K562 (cell line): Measurements from ENCODE around the gene LRMDA. TPM values are rescaled to one million over a fixed set of nuclear protein-coding genes. Genes with fewer than 3 reads are reported as not detected.

Experiments
- ATAC-seq: fragments of 200-7000 bp; cut with Tn5 transposase; 3 replicates; pipeline ENCODE4 v1.9.1; 2020; ENCODE audit warnings: moderate library complexity
- BruUV-seq: library from RNA; stranded (reverse); fragments of 400-500 nt; replicated peaks from 2 replicates; lab custom pipeline; 2021; lab: Mats Ljungman, UMichigan
- CTCF ChIA-PET: fragments of 300-600 bp; formaldehyde crosslinking; extraction: SDS; loops from one replicate; lab custom pipeline; 2021; ENCODE audit warnings: low intra/inter-chr PET ratio; lab: Yijun Ruan, JAX
- POLR2A ChIA-PET: fragments of 300-600, 350-650 bp; sonication (Branson Sonifier 250); formaldehyde crosslinking; extraction: SDS; loops from one replicate; lab custom pipeline; 2021; ENCODE audit warnings: antibody characterized with exemption, inconsistent platforms; lab: Yijun Ruan, JAX
- DNase-seq, 4 experiments: peaks; one replicate each; pipeline versions ENCODE4 v3.0.0 to v3.0.0-alpha.2; 2011 to 2018; ENCODE audit warnings: low spot score in 3 of 4, mixed read lengths in 3 of 4; ENCODE audit errors: extremely low read depth in 1 of 4
- FAIRE-seq: peaks from 2 replicates; lab custom pipeline; 2011; peaks lifted over from hg19 to GRCh38; lab: Jason Lieb, UNC
- H2AFZ ChIP-seq: 2 replicates; pipeline ENCODE4 v1.6.0; 2011; ENCODE audit warnings: low read depth, low read length, control low read depth, inconsistent platforms
- H3K27ac ChIP-seq: fragments of 200-600 bp; 3 replicates; pipeline ENCODE4 v1.8.0; 2011; ENCODE audit warnings: low read depth, mild to moderate bottlenecking, control low read depth, inconsistent platforms, low read length, moderate library complexity, mixed read lengths; ENCODE audit errors: extremely low read depth
- H3K27me3 ChIP-seq, 2 experiments: fragments of 300-600 bp in 1 of 2; 2 replicates in 1 of 2; 3 replicates in 1 of 2; pipeline versions ENCODE4 v1.6.0 to v1.8.0; 2011; ENCODE audit warnings: inconsistent platforms in 2 of 2, low read length in 2 of 2, mild to moderate bottlenecking in 1 of 2, mixed read lengths in 1 of 2, moderate library complexity in 1 of 2; ENCODE audit not compliant: control insufficient read depth in 2 of 2, insufficient read depth in 2 of 2
- H3K36me3 ChIP-seq: fragments of 300-600 bp; 3 replicates; pipeline ENCODE4 v1.8.0; 2011; ENCODE audit warnings: mild to moderate bottlenecking, low read length, inconsistent platforms; ENCODE audit not compliant: control insufficient read depth, insufficient read depth
- H3K4me1 ChIP-seq, 2 experiments: fragments of 200-600 bp in 1 of 2; replicated peaks in 1 of 2; 2 replicates in 1 of 2; 3 replicates in 1 of 2; pipeline versions ENCODE4 v1.5.1 to v1.8.0; 2011; ENCODE audit warnings: inconsistent platforms in 2 of 2, low read length in 2 of 2, mild to moderate bottlenecking in 1 of 2, mixed read lengths in 1 of 2, moderate library complexity in 1 of 2; ENCODE audit not compliant: control insufficient read depth in 2 of 2, insufficient read depth in 2 of 2
- H3K4me2 ChIP-seq: 2 replicates; pipeline ENCODE4 v1.6.1; 2011; ENCODE audit warnings: low read length, control low read depth, inconsistent platforms, mixed read lengths; ENCODE audit not compliant: insufficient read depth
- H3K4me3 ChIP-seq: fragments of 200-600 bp; sonication (generic), shearing (Covaris generic); 2 replicates; pipeline ENCODE4 v1.5.1; 2016; ENCODE audit warnings: control low read depth, inconsistent platforms
- H3K79me2 ChIP-seq: fragments of 200-600 bp; 3 replicates; pipeline ENCODE4 v1.8.0; 2011; ENCODE audit warnings: low read length, inconsistent platforms; ENCODE audit not compliant: control insufficient read depth, insufficient read depth
- H3K9ac ChIP-seq, 2 experiments: 2 replicates each; pipeline versions ENCODE4 v1.6.0 to v1.6.1; 2011; ENCODE audit warnings: low read depth in 2 of 2, low read length in 2 of 2, control low read depth in 1 of 2, inconsistent platforms in 1 of 2, mild to moderate bottlenecking in 1 of 2, mixed read lengths in 1 of 2; ENCODE audit not compliant: insufficient read depth in 1 of 2
- H3K9me1 ChIP-seq: one replicate; pipeline ENCODE4 v1.6.0; 2011; ENCODE audit warnings: inconsistent platforms, mild to moderate bottlenecking, low read length, moderate library complexity; ENCODE audit not compliant: control insufficient read depth, insufficient read depth
- H3K9me3 ChIP-seq: replicated peaks from 2 replicates; pipeline ENCODE4 v1.5.1; 2011; ENCODE audit warnings: low read depth, low read length, inconsistent platforms; ENCODE audit not compliant: control insufficient read depth, insufficient read depth
- H4K20me1 ChIP-seq: replicated peaks from 2 replicates; pipeline ENCODE4 v1.6.1; 2011; ENCODE audit warnings: low read length, inconsistent platforms, mixed read lengths; ENCODE audit not compliant: control insufficient read depth, insufficient read depth
- E2F5 ChIP-seq: sonication (generic); formaldehyde crosslinking; IDR thresholded peaks from 2 replicates; pipeline ENCODE4 v1.8.0; 2022; ENCODE audit warnings: mild to moderate bottlenecking, missing genetic modification reagents
- HCFC1 ChIP-seq: IDR thresholded peaks from 2 replicates; pipeline ENCODE4 v1.6.1; 2012; ENCODE audit warnings: low read depth, low read length, improper control_type of control experiment
- NFE2 ChIP-seq: IDR thresholded peaks from 2 replicates; pipeline ENCODE4 v1.6.1; 2014; ENCODE audit warnings: antibody characterized with exemption, low read depth
- NFRKB ChIP-seq: fragments of 450-650 bp; IDR thresholded peaks from 2 replicates; pipeline ENCODE4 v1.6.1; 2016; ENCODE audit warnings: low read depth
- ZNF239 ChIP-seq: fragments of 250-450 bp; sonication (Bioruptor Pico); IDR thresholded peaks from 2 replicates; pipeline ENCODE4 v1.4.0; 2020; ENCODE audit warnings: mild to moderate bottlenecking
- ZNF583 ChIP-seq: fragments of 250-450 bp; sonication (Bioruptor Pico); IDR thresholded peaks from 2 replicates; pipeline ENCODE4 v1.4.0; 2020
- ZNF76 ChIP-seq: fragments of 250-450 bp; sonication (Bioruptor Pico); IDR thresholded peaks from 2 replicates; pipeline ENCODE4 v1.4.0; 2020; ENCODE audit warnings: mild to moderate bottlenecking, moderate library complexity, borderline replicate concordance
- WGBS: fragments of 100-300 bp; shearing (Covaris generic); methylation state at CpG from one replicate; pipeline ENCODE4 v1.1.6; 2016; ENCODE audit warnings: low coverage, mixed read lengths; ENCODE audit not compliant: insufficient coverage; ENCODE audit errors: missing lambda C conversion rate; 5-methylcytosine and 5-hydroxymethylcytosine counted together
- in situ Hi-C: fragments of 300-500 bp; cut with MboI; formaldehyde crosslinking; loops from 4 replicates; pipeline ENCODE4 v1.15.0; 2018; ENCODE audit warnings: inconsistent platforms, mixed read lengths
- intact Hi-C: fragments of 100-400 bp; cut with micrococcal nuclease; formaldehyde crosslinking; loops from 2 replicates; pipeline ENCODE4 v1.14.2; 2022
- polyA plus RNA-seq, 8 experiments: library from polyadenylated mRNA; depleted of rRNA in 4 of 8; stranded (reverse) in 5 of 8; unstranded in 3 of 8; fragments of >200 nt; fragmentation: Nextera tagmentation in 2 of 8; fragmentation: Illumina TruSeq in 1 of 8; extraction: Ambion mirVana in 2 of 8; extraction: Trizol in 1 of 8; gene quantifications; 2 replicates each; pipeline versions ENCODE4 v1.2.1 to v1.2.3, GENCODE V29; 2011 to 2014; ENCODE audit warnings: inconsistent platforms in 1 of 8, missing spikeins in 1 of 8
- total RNA-seq, 7 experiments: library from RNA; depleted of rRNA in 6 of 7; stranded (reverse); fragments of >200 nt in 6 of 7; fragmentation: Illumina TruSeq in 2 of 7; extraction: Trizol in 2 of 7; gene quantifications; 2 replicates each; pipeline versions ENCODE4 v1.2.1 to v1.2.3, GENCODE V29; 2011 to 2021; ENCODE audit warnings: low replicate concordance in 1 of 7
- TF ChIP-seq, protein P1 (sequence below): sonication (generic); formaldehyde crosslinking; IDR thresholded peaks from 2 replicates; pipeline ENCODE4 v1.8.1; 2023; ENCODE audit warnings: mild to moderate bottlenecking, missing genetic modification reagents, moderate library complexity
- TF ChIP-seq, protein P2 (sequence below), 2 experiments: IDR thresholded peaks; 2 replicates each; pipeline ENCODE4 v1.6.1; 2011; ENCODE audit warnings: borderline replicate concordance in 1 of 2, control low read depth in 1 of 2, low read depth in 1 of 2, low read length in 1 of 2, mild to moderate bottlenecking in 1 of 2, mixed read lengths in 1 of 2, moderate library complexity in 1 of 2; ENCODE audit not compliant: insufficient read depth in 1 of 2, insufficient read length in 1 of 2, poor library complexity in 1 of 2, severe bottlenecking in 1 of 2; ENCODE audit errors: extremely low read depth in 1 of 2
- TF ChIP-seq, protein P3 (sequence below): sonication (generic); formaldehyde crosslinking; IDR thresholded peaks from 2 replicates; pipeline ENCODE4 v1.8.0; 2023; ENCODE audit warnings: missing genetic modification reagents, mild to moderate bottlenecking, borderline replicate concordance
- TF ChIP-seq, protein P4 (sequence below), 2 experiments: fragments of 250-450 bp in 1 of 2; fragments of 450-650 bp in 1 of 2; sonication (Bioruptor Pico) in 1 of 2; IDR thresholded peaks; 2 replicates each; pipeline versions ENCODE4 v1.6.1 to v1.8.0; 2016 to 2021; ENCODE audit warnings: mild to moderate bottlenecking in 2 of 2, moderate library complexity in 2 of 2, missing compliant biosample characterization in 1 of 2, missing genetic modification characterization in 1 of 2

LRMDA gene
- total and polyA plus RNA-seq, 9 of the 15 experiments (the other 6 are each of a cell fraction or from before 2014, with no cell fraction given): 0.25 TPM; not detected in 8

DNA sequence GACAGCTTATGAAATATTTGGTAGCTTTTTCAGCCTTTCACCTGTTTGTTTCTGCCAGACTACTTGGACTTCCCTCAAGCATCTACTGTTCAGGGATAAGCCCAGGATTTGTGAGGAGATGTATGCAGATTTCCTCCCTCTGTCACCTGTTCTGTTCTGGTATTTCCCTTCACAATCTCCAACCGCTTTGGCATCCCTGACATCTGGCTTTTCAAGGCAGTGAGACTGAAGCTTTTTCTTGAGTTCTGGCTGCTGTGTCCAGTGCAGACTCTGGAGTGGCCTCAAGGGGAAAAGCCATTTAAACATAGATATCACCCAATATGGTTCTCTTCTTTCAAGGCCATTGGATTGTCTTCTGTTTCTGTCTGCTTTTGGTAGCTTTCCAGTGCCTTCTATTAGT lies 369.7 kb downstream of the LRMDA start:
- FAIRE-seq: no peak
- Histone ChIP-seq H4K20me1 (no peaks in the 10 kb centered on the region), H3K27ac (no peak overlapping the region), H3K4me2 (no peak overlapping the region), H2AFZ (no peak overlapping the region), H3K9ac (no peak overlapping the region), H3K36me3 (no peaks in the 10 kb centered on the region), H3K27me3 (0 out of 5 replicates have a peak, but pooled peaks cover 0 to 5% of the 10 kb centered on the region in 2 experiments), H3K9me1 (no peaks in the 10 kb centered on the region), H3K4me1 (no peaks in the 10 kb centered on the region), H3K79me2 (no peaks in the 10 kb centered on the region), H3K9me3 (no peaks in the 10 kb centered on the region), H3K4me3 (no peak overlapping the region)
- ChIA-PET CTCF (no interaction called here), POLR2A (interaction anchor here (0.5 to 0.7 kb wide), 2 partner anchors 345 to 384 kb away, joined by 3 to 4 read pairs; no protein-coding TSS in a partner anchor)
- intact Hi-C loops (no loop called here), in situ Hi-C loops (no loop called here)
- no TSS peak for BruUV-seq
- no peak for DNase-seq
- WGBS: 0% methylated on average over 1 of the region's 1 CpG
- no peak for ATAC-seq
- TF ChIP-seq ZNF76: no peak
- TF ChIP-seq ZNF583 (CRISPR knock-in tag): no peak
- TF ChIP-seq, protein P1, sequence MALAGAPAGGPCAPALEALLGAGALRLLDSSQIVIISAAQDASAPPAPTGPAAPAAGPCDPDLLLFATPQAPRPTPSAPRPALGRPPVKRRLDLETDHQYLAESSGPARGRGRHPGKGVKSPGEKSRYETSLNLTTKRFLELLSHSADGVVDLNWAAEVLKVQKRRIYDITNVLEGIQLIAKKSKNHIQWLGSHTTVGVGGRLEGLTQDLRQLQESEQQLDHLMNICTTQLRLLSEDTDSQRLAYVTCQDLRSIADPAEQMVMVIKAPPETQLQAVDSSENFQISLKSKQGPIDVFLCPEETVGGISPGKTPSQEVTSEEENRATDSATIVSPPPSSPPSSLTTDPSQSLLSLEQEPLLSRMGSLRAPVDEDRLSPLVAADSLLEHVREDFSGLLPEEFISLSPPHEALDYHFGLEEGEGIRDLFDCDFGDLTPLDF (CRISPR knock-in tag): no peak
- no peak for TF ChIP-seq NFRKB
- TF ChIP-seq HCFC1: no peak
- no peak for TF ChIP-seq E2F5 (CRISPR knock-in tag)
- TF ChIP-seq, protein P2, sequence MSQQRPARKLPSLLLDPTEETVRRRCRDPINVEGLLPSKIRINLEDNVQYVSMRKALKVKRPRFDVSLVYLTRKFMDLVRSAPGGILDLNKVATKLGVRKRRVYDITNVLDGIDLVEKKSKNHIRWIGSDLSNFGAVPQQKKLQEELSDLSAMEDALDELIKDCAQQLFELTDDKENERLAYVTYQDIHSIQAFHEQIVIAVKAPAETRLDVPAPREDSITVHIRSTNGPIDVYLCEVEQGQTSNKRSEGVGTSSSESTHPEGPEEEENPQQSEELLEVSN (IDR thresholded peaks at IDR 0.05; ENCODE audit: borderline replicate concordance in 1 of 2, extremely low read depth in 1 of 2, insufficient read depth in 1 of 2, insufficient read length in 1 of 2, low read depth in 1 of 2, low read length in 1 of 2, poor library complexity in 1 of 2, severe bottlenecking in 1 of 2): no peak
- TF ChIP-seq, protein P3, sequence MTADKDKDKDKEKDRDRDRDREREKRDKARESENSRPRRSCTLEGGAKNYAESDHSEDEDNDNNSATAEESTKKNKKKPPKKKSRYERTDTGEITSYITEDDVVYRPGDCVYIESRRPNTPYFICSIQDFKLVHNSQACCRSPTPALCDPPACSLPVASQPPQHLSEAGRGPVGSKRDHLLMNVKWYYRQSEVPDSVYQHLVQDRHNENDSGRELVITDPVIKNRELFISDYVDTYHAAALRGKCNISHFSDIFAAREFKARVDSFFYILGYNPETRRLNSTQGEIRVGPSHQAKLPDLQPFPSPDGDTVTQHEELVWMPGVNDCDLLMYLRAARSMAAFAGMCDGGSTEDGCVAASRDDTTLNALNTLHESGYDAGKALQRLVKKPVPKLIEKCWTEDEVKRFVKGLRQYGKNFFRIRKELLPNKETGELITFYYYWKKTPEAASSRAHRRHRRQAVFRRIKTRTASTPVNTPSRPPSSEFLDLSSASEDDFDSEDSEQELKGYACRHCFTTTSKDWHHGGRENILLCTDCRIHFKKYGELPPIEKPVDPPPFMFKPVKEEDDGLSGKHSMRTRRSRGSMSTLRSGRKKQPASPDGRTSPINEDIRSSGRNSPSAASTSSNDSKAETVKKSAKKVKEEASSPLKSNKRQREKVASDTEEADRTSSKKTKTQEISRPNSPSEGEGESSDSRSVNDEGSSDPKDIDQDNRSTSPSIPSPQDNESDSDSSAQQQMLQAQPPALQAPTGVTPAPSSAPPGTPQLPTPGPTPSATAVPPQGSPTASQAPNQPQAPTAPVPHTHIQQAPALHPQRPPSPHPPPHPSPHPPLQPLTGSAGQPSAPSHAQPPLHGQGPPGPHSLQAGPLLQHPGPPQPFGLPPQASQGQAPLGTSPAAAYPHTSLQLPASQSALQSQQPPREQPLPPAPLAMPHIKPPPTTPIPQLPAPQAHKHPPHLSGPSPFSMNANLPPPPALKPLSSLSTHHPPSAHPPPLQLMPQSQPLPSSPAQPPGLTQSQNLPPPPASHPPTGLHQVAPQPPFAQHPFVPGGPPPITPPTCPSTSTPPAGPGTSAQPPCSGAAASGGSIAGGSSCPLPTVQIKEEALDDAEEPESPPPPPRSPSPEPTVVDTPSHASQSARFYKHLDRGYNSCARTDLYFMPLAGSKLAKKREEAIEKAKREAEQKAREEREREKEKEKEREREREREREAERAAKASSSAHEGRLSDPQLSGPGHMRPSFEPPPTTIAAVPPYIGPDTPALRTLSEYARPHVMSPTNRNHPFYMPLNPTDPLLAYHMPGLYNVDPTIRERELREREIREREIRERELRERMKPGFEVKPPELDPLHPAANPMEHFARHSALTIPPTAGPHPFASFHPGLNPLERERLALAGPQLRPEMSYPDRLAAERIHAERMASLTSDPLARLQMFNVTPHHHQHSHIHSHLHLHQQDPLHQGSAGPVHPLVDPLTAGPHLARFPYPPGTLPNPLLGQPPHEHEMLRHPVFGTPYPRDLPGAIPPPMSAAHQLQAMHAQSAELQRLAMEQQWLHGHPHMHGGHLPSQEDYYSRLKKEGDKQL (CRISPR knock-in tag): no peak
- no peak for TF ChIP-seq ZNF239 (CRISPR knock-in tag)
- no peak for TF ChIP-seq NFE2
- TF ChIP-seq, protein P4, sequence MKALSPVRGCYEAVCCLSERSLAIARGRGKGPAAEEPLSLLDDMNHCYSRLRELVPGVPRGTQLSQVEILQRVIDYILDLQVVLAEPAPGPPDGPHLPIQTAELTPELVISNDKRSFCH (CRISPR knock-in tag; IDR thresholded peaks at IDR 0.05): no peak
- TF ChIP-seq, protein P4 (tag; IDR thresholded peaks at IDR 0.05): no peak
